ENCODE measurements around the gene IDE.
"Not testable (repeated sequence)": the region's sequence is repeated elsewhere in the genome, so short reads cannot be mapped to it uniquely, and the experiment has no call there.

The IDE gene

DNA sequence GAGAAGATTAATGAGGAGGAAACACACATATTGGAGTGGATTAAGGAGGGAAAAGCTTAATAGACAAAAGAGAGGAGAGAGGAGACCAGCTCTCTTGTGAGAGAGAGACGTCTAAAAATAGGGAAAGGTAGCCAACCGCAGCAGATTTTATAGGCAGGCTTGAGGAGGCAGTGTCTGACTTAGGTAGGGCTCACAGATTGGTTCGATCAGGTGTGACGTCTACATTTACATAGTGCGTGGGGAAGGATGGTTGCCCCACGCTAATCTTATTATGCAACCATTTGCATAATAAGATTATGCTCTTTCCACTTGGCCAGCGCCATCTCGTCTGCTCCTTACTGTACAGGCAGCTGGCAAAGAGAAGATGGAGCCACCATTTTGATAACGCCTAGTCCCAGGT lies 160.9 kb downstream of the IDE start:
- no peak for DNase-seq

DNA sequence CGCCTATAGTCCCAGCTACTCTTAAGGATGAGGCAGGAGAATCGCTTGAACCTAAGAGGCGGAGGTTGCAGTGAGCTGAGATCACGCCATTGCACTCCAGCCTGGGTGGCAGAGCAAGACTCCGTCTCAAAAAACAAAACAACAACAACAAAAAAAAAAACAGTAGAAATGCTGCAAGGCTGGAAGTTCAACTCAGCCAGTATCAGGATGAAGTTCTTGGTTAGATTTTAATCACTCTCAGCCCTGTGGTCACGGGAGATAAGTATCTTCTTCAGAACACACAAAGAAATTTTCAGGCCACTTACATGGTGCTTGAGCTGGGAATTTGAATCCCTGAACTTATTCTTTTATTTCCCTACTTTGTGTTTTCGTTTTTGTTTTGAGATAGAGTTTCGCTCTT lies 162.5 kb downstream of the IDE start:
- no peak for DNase-seq

DNA sequence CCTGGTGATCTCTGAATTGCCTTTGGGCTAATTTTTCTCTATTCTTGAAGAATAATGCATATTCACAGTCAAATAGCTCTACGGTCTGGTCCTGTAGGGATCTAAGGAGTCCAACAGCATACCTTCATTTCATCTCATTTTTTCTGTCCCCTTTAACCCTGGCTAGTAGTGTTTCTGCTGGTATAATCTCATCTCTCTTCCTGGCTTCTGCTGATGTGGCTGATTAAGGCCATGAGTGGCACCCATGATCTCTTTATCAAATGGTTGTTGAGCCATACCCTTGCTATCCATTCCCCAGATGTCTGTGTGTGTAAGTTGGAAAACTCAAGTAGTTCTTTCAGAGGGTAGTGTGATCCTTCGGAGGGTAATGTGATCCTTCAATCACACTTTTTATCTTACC lies 163.4 kb downstream of the IDE start:
- DNase-seq: no peak

DNA sequence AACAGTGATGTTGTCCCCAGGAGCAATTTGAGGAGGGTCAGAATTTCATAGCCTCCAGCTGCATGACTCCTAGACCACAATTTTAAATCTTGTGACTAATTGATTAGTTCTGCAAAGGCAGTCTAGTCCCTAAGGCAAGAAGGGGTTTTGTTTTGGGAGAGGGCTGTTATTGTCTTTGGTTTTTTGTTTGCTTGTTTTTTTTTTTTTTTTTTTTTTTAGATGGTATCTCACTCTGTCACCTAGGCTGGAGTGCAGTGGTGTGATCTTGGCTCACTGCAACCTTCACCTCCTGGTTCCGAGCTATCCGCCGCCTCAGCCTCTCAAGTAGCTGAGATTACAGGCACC lies 165.9 kb downstream of the IDE start:
- DNase-seq: no peak

DNA sequence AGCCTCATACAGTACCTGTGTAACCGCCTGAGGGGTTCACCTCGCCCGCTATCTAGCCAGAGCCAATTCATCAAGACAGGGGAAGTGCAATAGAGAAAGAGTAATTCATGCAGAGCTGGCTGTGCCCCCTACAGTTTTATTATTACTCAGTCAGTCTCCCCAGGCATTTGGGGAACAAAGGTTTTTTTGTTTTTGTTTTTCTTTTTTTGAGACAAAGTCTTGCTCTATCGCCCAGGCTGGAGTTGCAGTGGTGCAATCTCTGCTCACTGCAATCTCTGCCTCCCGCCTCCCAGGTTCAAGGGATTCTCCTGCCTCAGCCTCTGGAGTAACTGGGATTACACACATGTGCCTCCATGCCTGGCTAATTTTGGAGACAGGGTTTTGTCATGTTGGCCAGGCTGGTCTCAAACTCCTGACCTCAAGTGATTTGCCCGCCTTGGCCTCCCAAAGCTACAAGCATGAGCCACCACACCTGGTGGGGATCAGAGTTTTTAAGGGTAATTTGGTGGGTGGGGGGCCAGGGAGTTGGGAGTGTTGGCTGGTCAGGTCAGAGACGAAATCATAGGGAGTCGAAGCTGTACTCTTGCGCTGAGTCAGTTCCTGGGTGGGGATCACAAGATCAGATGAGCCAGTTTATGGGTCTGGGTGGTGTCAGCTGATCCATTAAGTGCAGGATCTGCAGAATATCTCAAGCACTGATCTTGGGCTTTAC lies 166.4 kb downstream of the IDE start:
- no peak for DNase-seq

DNA sequence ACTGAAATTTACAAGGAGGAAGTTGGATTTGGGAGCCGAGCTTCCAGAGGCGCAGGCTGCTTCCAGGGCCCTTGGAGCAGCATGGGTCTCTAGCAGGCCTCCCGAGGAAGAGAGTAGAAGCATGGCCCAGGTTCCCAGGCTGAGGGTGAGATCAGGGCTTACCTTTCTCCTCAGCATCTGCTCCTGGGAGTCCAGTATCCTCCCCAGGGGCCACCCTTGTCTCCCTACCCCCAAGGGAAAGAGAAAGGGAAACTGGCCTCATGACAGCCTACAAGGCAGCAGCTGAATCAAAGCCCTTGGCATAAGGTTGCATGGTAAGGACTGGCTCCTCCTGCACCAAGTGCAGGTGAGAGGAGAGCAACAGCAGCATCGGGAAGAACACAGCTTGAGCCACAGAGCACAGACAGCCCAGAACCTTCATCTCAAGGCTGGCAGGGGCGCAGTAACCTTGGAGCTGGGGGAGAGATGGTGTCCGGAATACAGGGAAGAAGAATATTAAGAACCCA lies 168.4 kb downstream of the IDE start:
- no peak for DNase-seq

DNA sequence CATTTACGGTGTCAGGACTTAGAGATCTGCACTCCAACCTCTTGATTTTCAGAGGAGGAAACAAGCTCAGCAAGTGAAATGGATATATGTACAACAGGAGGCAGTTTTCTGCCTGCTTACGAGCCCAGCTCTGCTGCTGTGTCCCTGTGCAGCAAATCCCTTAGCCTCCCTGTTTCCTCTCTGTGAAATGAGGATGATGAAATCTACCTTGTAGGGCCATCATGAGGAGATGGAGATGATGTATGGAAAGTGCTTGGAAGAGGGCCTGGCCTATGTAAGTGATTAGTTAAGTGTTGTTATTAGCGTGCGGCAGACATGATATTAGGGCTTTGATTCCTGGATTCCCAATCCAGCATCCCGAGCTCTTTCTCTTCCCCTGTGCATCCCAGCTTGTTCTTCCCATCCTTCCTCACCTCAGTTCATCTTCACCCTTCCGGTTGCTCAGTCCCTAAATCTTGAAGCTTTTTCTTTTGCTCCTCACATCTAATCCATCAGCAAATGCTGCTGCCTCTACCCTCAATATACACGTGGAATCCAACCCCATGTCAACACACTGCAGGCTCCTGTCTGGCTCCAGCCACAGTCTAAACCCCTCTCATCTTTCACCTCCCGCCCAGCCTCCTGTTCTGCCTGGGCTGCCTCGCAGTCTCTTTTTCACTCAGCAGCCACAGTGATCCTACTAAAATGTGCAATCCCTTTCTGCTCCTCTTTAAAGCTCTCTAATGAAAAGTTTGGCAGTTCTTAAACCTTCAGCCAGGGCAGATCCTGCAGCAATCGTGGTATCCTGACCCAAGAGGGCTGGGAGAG lies 169.1 kb downstream of the IDE start:
- no peak for DNase-seq

DNA sequence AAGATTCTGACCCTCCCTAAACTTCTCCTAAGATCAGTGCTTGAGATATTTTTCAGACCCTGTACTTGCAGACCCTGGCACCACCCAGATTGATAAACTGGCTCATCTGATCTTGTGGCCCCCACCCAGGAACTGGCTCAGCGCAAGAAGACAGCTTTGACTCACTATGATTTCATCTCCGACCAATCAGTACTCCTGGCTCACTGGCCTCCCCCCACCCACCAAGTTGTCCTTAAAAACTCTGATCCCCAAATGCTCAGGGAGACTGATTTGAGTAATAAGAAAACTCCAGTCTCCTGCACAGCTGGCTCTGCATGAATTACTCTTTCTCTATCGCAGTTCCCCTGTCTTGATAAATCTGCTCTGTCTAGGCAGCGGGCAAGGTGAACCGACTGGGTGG lies 171.7 kb downstream of the IDE start:
- DNase-seq: not testable (repeated sequence)
